ENCODE measurements around the gene KPNA6.

GRCh38 chr1:32068957-32069588 is 38.8 kb upstream of the KPNA6 start:
- TF ChIP-seq POLR2AphosphoS5 (IDR thresholded peaks at IDR 0.05; ENCODE audit: low read depth, low read length): no peak
- no peak for TF ChIP-seq TAF1 (IDR thresholded peaks at IDR 0.05; ENCODE audit: borderline replicate concordance, insufficient read depth, low read length)
- no peak for TF ChIP-seq REST (IDR thresholded peaks at IDR 0.05; ENCODE audit: insufficient read depth in 1 of 2, low read depth in 2 of 2, low read length in 2 of 2)
- no peak for TF ChIP-seq SIN3A (IDR thresholded peaks at IDR 0.05; ENCODE audit: borderline replicate concordance, insufficient read depth, low read length)
- TF ChIP-seq FOXP2 (optimal IDR thresholded peaks at IDR 0.05; ENCODE audit: borderline replicate concordance, extremely low read depth, extremely low read length, insufficient read depth): no peak

Measured in PFSK-1 (cell line).